Measurements from ENCODE around the gene CRACR2B.

The CRACR2B gene

DNA sequence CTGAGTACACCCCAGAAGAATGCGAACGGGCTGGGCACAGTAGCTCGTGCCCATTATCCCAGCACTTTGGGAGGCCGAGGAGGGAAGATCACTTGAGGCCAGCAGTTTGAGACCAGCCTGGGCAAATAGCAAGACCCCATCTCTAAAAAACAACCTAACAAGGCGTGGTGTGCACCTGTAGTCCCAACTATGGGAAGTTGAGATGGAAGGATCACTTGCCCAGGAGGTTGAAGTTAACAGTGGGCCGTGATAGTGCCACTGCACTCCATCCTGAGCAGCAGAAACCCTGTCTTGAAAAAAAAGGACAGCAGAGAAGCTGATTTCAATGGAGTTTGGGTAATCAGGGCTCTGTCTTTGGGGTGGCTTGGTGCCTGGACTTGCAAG, 14.7 kb upstream of the CRACR2B start:
- no peaks in the 10 kb centered on the region for H3K9me3 ChIP-seq (replicated peaks; ENCODE audit: insufficient read depth, low read length)
- no peak overlapping the region for H3K9ac ChIP-seq (ENCODE audit: low read length)
- H4K20me1 ChIP-seq (ENCODE audit: insufficient read depth, low read length), result peaks cover 15% of the 10 kb centered on the region
- no peak overlapping the region for H3K4me3 ChIP-seq (ENCODE audit: low read length)
- TF ChIP-seq EZH2phosphoT487 (IDR thresholded peaks at IDR 0.05; ENCODE audit: low read length) (no peak), EZH2 (optimal IDR thresholded peaks at IDR 0.05; ENCODE audit: low read depth, low read length) (no peak)
- TF ChIP-seq, protein P1, sequence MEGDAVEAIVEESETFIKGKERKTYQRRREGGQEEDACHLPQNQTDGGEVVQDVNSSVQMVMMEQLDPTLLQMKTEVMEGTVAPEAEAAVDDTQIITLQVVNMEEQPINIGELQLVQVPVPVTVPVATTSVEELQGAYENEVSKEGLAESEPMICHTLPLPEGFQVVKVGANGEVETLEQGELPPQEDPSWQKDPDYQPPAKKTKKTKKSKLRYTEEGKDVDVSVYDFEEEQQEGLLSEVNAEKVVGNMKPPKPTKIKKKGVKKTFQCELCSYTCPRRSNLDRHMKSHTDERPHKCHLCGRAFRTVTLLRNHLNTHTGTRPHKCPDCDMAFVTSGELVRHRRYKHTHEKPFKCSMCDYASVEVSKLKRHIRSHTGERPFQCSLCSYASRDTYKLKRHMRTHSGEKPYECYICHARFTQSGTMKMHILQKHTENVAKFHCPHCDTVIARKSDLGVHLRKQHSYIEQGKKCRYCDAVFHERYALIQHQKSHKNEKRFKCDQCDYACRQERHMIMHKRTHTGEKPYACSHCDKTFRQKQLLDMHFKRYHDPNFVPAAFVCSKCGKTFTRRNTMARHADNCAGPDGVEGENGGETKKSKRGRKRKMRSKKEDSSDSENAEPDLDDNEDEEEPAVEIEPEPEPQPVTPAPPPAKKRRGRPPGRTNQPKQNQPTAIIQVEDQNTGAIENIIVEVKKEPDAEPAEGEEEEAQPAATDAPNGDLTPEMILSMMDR (IDR thresholded peaks at IDR 0.05; ENCODE audit: low read length), result no peak
- H3K4me2 ChIP-seq (ENCODE audit: low read depth, low read length), result no peak overlapping the region
- H3K27me3 ChIP-seq (replicated peaks; ENCODE audit: insufficient read depth, low read length), result no peaks in the 10 kb centered on the region
- no peak overlapping the region for H3K27ac ChIP-seq (ENCODE audit: low read length)
- DNase-seq, result no peak
- H3K4me1 ChIP-seq (ENCODE audit: low read length), result peaks cover 13% of the 10 kb centered on the region
- peaks cover 15% of the 10 kb centered on the region for H3K36me3 ChIP-seq (replicated peaks; ENCODE audit: insufficient read depth, low read length)
- H3K9me2 ChIP-seq (replicated peaks; ENCODE audit: insufficient read depth, low read length), result no peaks in the 10 kb centered on the region
- H3K79me2 ChIP-seq (ENCODE audit: low read length), result peaks cover 43% of the 10 kb centered on the region
- H3F3A ChIP-seq (ENCODE audit: insufficient read depth, low read length), result peaks cover 44% of the 10 kb centered on the region
- no peak overlapping the region for H2AFZ ChIP-seq (ENCODE audit: low read length)

DNA sequence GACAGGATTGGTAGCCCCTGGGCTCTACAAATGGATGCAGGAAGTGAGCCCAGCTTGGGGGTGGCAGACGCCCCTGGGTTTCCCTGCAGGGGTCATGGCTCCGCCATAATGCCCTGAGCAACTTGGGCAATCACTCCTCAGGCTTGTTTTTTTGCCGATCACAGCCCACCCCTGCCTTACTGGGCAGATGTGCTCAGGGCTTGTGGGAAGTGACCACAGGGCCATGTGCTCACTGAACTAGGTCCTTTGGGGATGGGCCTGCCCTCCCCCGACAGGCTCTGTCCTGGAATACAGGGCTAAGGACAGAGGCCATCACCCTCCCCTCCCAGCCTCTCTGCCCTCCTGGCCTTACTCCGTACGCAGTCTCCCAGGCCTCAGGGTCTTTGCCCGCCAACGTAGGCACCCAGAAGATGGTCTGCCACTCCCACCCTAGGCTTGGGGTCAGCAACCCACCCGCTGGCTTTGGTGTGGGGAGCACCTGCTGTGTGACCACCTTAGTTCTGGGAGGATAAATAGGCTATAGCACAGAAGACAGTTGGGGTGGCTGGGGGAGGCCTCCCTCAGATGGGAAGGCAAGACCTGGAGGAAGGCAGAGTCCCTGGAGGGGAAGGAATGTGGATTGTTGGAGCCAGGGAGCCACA, 14.1 kb upstream of the CRACR2B start:
- Histone ChIP-seq H3F3A (ENCODE audit: insufficient read depth, low read length) (peaks cover 42% of the 10 kb centered on the region), H3K4me2 (ENCODE audit: low read depth, low read length) (no peak overlapping the region), H4K20me1 (ENCODE audit: insufficient read depth, low read length) (peaks cover 15% of the 10 kb centered on the region), H3K9ac (ENCODE audit: low read length) (no peak overlapping the region), H3K9me2 (replicated peaks; ENCODE audit: insufficient read depth, low read length) (no peaks in the 10 kb centered on the region), H3K27me3 (replicated peaks; ENCODE audit: insufficient read depth, low read length) (no peaks in the 10 kb centered on the region), H2AFZ (ENCODE audit: low read length) (no peak overlapping the region), H3K9me3 (replicated peaks; ENCODE audit: insufficient read depth, low read length) (no peaks in the 10 kb centered on the region), H3K27ac (ENCODE audit: low read length) (no peak overlapping the region), H3K4me1 (ENCODE audit: low read length) (peaks cover 10% of the 10 kb centered on the region), H3K36me3 (replicated peaks; ENCODE audit: insufficient read depth, low read length) (peaks cover 15% of the 10 kb centered on the region), H3K79me2 (ENCODE audit: low read length) (peaks cover 40% of the 10 kb centered on the region), H3K4me3 (ENCODE audit: low read length) (no peak overlapping the region)
- TF ChIP-seq EZH2phosphoT487 (IDR thresholded peaks at IDR 0.05; ENCODE audit: low read length) (no peak), EZH2 (optimal IDR thresholded peaks at IDR 0.05; ENCODE audit: low read depth, low read length) (no peak)
- TF ChIP-seq, protein P1 (IDR thresholded peaks at IDR 0.05; ENCODE audit: low read length), result no peak
- DNase-seq, result no peak

DNA sequence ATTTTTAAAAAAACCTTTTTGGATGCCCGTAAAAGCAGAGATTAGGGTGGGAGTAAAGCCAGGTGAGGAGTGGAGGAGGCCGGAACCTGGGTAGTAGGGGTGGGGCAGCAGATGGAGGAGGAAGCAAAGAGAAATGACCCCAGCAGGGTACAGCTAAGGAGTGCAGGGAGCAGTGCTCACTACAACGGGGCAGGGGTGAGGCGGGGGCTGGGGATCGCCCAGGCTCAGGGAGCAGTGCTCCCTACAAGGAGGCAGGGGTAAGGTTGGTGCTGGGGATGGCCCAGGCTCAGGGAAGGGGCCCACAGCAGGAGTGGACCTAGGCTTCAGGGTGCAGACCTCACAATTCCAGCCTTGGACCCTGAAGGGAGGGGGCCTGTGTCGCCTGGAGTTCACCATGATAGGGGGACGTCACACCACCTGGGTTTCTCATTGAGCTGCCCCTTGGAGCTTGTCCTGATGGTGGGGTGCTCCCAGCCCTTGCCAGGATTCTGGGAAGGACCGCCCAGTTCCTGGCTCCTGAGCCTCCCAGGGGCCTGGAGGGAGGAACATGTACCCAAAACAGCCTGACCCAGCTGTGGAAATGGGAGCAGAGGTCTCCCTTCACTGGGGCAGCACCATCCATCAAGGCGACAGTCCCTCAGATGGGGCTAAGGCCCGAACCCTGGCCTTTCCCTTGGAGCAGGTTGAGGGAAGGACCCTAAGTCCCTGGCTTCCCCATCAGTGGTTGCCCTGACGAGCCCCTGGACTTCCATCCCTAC, 11.9 kb upstream of the CRACR2B start:
- Histone ChIP-seq H4K20me1 (ENCODE audit: insufficient read depth, low read length) (peaks cover 15% of the 10 kb centered on the region), H3F3A (ENCODE audit: insufficient read depth, low read length) (peaks cover 34% of the 10 kb centered on the region), H2AFZ (ENCODE audit: low read length) (no peak overlapping the region), H3K4me3 (ENCODE audit: low read length) (no peak overlapping the region), H3K4me1 (ENCODE audit: low read length) (peaks cover 13% of the 10 kb centered on the region), H3K4me2 (ENCODE audit: low read depth, low read length) (no peak overlapping the region), H3K9me2 (replicated peaks; ENCODE audit: insufficient read depth, low read length) (no peaks in the 10 kb centered on the region), H3K27me3 (replicated peaks; ENCODE audit: insufficient read depth, low read length) (no peaks in the 10 kb centered on the region), H3K79me2 (ENCODE audit: low read length) (peaks cover 30% of the 10 kb centered on the region), H3K36me3 (replicated peaks; ENCODE audit: insufficient read depth, low read length) (peaks cover 15% of the 10 kb centered on the region), H3K9ac (ENCODE audit: low read length) (no peak overlapping the region), H3K9me3 (replicated peaks; ENCODE audit: insufficient read depth, low read length) (no peaks in the 10 kb centered on the region), H3K27ac (ENCODE audit: low read length) (no peak overlapping the region)
- DNase-seq, result no peak
- TF ChIP-seq, protein P1 (IDR thresholded peaks at IDR 0.05; ENCODE audit: low read length), result no peak
- TF ChIP-seq EZH2phosphoT487 (IDR thresholded peaks at IDR 0.05; ENCODE audit: low read length), result no peak
- no peak for TF ChIP-seq EZH2 (optimal IDR thresholded peaks at IDR 0.05; ENCODE audit: low read depth, low read length)
